T-helper 1 cell (primary cell): ENCODE data around the gene VWDE.

Experiments used
- DNase-seq, 5 donors: peaks; one replicate each; pipeline ENCODE4 v3.0.0-alpha.2; 2012 to 2020

The VWDE gene

GRCh38 chr7:12281038-12281437 lies 122.6 kb downstream of the VWDE start:
- DNase-seq: no peak
